ENCODE results near the gene OPCML.

OPCML gene

GRCh38 chr11:133064152-133064877 is 468.0 kb downstream of the OPCML start:
- Histone ChIP-seq H3K4me3 (ENCODE audit: low read length, poor library complexity, severe bottlenecking) (no peak overlapping the region), H4K20me1 (ENCODE audit: insufficient read depth, low read length, poor library complexity, severe bottlenecking) (no peaks in the 10 kb centered on the region), H3K36me3 (ENCODE audit: insufficient read depth, low read length) (no peaks in the 10 kb centered on the region), H3K9me2 (replicated peaks; ENCODE audit: low read depth, low read length) (no peaks in the 10 kb centered on the region), H3F3A (ENCODE audit: low read depth) (no peaks in the 10 kb centered on the region), H3K4me2 (ENCODE audit: low read depth, low read length, poor library complexity, severe bottlenecking) (no peak overlapping the region), H2AFZ (ENCODE audit: low read length) (no peak overlapping the region), H3K27me3 (ENCODE audit: insufficient read depth, low read length, poor library complexity, severe bottlenecking) (no peaks in the 10 kb centered on the region), H3K9ac (ENCODE audit: low read depth, low read length, poor library complexity, severe bottlenecking) (no peak overlapping the region), H3K79me2 (ENCODE audit: insufficient read depth, low read length) (no peaks in the 10 kb centered on the region), H3K4me1 (ENCODE audit: insufficient read depth, low read length, poor library complexity, severe bottlenecking) (no peaks in the 10 kb centered on the region), H3K9me3 (ENCODE audit: insufficient read depth, low read depth, low read length) (peaks cover 6% of the 10 kb centered on the region; the same call in 1 of the 2 replicates)
- no peak for TF ChIP-seq EZH2phosphoT487 (IDR thresholded peaks at IDR 0.05; ENCODE audit: borderline replicate concordance)

- peaks cover 6% of the 10 kb centered on the region; the same call in 1 of the 2 replicates for H3K9me3 ChIP-seq (ENCODE audit: insufficient read depth, low read depth, low read length)
- no peaks in the 10 kb centered on the region for H4K20me1 ChIP-seq (ENCODE audit: insufficient read depth, low read length, poor library complexity, severe bottlenecking)
- no peaks in the 10 kb centered on the region for H3K4me1 ChIP-seq (ENCODE audit: insufficient read depth, low read length, poor library complexity, severe bottlenecking)
- H3K4me2 ChIP-seq (ENCODE audit: low read depth, low read length, poor library complexity, severe bottlenecking): no peak overlapping the region
- H3K4me3 ChIP-seq (ENCODE audit: low read length, poor library complexity, severe bottlenecking): no peak overlapping the region
- H3K79me2 ChIP-seq (ENCODE audit: insufficient read depth, low read length): no peaks in the 10 kb centered on the region
- no peaks in the 10 kb centered on the region for H3K36me3 ChIP-seq (ENCODE audit: insufficient read depth, low read length)
- no peaks in the 10 kb centered on the region for H3K9me2 ChIP-seq (replicated peaks; ENCODE audit: low read depth, low read length)
- TF ChIP-seq CTCF (conservative IDR thresholded peaks at IDR 0.05; ENCODE audit: low read length) (no peak), EZH2phosphoT487 (IDR thresholded peaks at IDR 0.05; ENCODE audit: borderline replicate concordance) (no peak)
- H3F3A ChIP-seq (ENCODE audit: low read depth): no peaks in the 10 kb centered on the region
- H3K27me3 ChIP-seq (ENCODE audit: insufficient read depth, low read length, poor library complexity, severe bottlenecking): no peaks in the 10 kb centered on the region
- H2AFZ ChIP-seq (ENCODE audit: low read length): no peak overlapping the region
- no peak overlapping the region for H3K9ac ChIP-seq (ENCODE audit: low read depth, low read length, poor library complexity, severe bottlenecking)
Measured at GRCh38 chr11:133058501-133058900, 473.8 kb downstream of the OPCML start.

DNA sequence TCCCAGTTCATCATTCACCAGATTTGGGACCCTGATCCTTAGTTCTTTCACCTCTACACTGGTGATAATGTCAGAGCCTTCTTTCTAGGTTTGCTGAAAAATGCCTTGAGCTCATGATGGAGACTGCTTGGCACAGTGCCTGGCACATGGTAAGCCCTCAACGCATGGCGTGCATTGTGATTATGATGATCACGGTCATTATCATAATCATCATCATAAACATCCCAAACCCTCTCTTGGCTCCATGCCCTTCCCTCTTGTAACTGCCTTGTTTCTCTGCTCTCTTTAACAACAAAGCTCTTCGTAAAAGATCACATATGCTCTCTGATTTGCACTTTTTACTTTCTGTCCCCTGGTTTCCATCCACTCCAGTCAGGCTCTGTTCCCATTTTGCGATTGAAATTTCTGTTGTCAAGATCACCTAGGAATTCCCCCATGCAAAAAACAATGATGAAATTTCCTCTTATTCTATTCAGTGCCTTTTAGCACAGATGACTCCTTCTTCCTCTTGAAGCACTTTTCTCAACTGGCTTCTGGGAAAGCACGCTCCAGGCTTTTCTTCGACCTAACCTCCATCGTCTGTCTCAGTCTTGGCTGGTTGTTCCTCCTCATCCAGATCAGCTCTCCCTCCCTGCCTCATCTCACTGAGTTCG is 479.1 kb downstream of the OPCML start:
- Histone ChIP-seq H3K36me3 (ENCODE audit: insufficient read depth, low read length) (no peaks in the 10 kb centered on the region), H3K9me2 (replicated peaks; ENCODE audit: low read depth, low read length) (no peaks in the 10 kb centered on the region), H3K9me3 (ENCODE audit: insufficient read depth, low read depth, low read length) (peaks cover 7% of the 10 kb centered on the region; the same call in 1 of the 2 replicates), H3F3A (ENCODE audit: low read depth) (no peaks in the 10 kb centered on the region), H3K4me3 (ENCODE audit: low read length, poor library complexity, severe bottlenecking) (no peak overlapping the region), H2AFZ (ENCODE audit: low read length) (no peak overlapping the region), H3K27me3 (ENCODE audit: insufficient read depth, low read length, poor library complexity, severe bottlenecking) (no peaks in the 10 kb centered on the region), H3K4me2 (ENCODE audit: low read depth, low read length, poor library complexity, severe bottlenecking) (no peak overlapping the region), H3K9ac (ENCODE audit: low read depth, low read length, poor library complexity, severe bottlenecking) (no peak overlapping the region), H4K20me1 (ENCODE audit: insufficient read depth, low read length, poor library complexity, severe bottlenecking) (no peaks in the 10 kb centered on the region), H3K4me1 (ENCODE audit: insufficient read depth, low read length, poor library complexity, severe bottlenecking) (no peaks in the 10 kb centered on the region), H3K79me2 (ENCODE audit: insufficient read depth, low read length) (no peaks in the 10 kb centered on the region)
- TF ChIP-seq EZH2phosphoT487 (IDR thresholded peaks at IDR 0.05; ENCODE audit: borderline replicate concordance): no peak
- TF ChIP-seq CTCF (conservative IDR thresholded peaks at IDR 0.05; ENCODE audit: low read length): no peak
